Endometrial microvascular endothelial cells (primary cell): ENCODE measurements around the gene HYDIN. TPM values are rescaled to one million over a fixed set of nuclear protein-coding genes. Genes with fewer than 3 reads are reported as not detected.

ENCODE experiments used
- total RNA-seq: library from RNA; depleted of rRNA; stranded (reverse); fragments of >200 nt; gene quantifications from one replicate; pipeline ENCODE4 v1.2.3, GENCODE V29; 2015; ENCODE audit errors: inconsistent ontology term

The HYDIN gene
- total RNA-seq, 1 donor from 2014 or later, result not detected

Other genes starting within 250 kb of the HYDIN start
- gene CMTR2, start 58.7 kb upstream of the HYDIN start, total RNA-seq, result 31.6 TPM
- gene CALB2, start 128.0 kb upstream of the HYDIN start, total RNA-seq, result not detected
- not detected for gene TLE7, start 211.3 kb upstream of the HYDIN start, total RNA-seq
- gene ZNF23, start 231.5 kb upstream of the HYDIN start, total RNA-seq, result 17.1 TPM